ES-I3 (cell line): Measurements from ENCODE around the gene AP5B1.

ENCODE experiments used
- H3K36me3 ChIP-seq: 2 replicates; pipeline ENCODE4 v1.6.1; 2013; ENCODE audit warnings: mild to moderate bottlenecking, low read length, control low read depth, moderate library complexity; ENCODE audit not compliant: insufficient read depth
- H3K4me1 ChIP-seq: 2 replicates; pipeline ENCODE4 v1.6.1; 2013; ENCODE audit warnings: mild to moderate bottlenecking, control low read depth, low read length; ENCODE audit not compliant: insufficient read depth
- H3K9ac ChIP-seq: 2 replicates; pipeline ENCODE4 v1.6.1; 2013; ENCODE audit warnings: low read depth, mild to moderate bottlenecking, low read length, moderate library complexity
- H3K9me3 ChIP-seq: 2 replicates; pipeline ENCODE4 v1.6.1; 2013; ENCODE audit warnings: mild to moderate bottlenecking, low read length, moderate library complexity; ENCODE audit not compliant: control insufficient read depth, insufficient read depth

Gene AP5B1

GRCh38 chr11:65781962-65782815 lies 1.4 kb upstream of the AP5B1 start:
- Histone ChIP-seq H3K9me3 (no peaks in the 10 kb centered on the region), H3K4me1 (peaks cover 4% of the 10 kb centered on the region; the same call in 1 of the 2 replicates), H3K36me3 (no peaks in the 10 kb centered on the region; the same call in 1 of the 2 replicates), H3K9ac (peak overlapping the region; percentile 57; the same call in 1 of the 2 replicates)

GRCh38 chr11:65781152-65781961 lies 581 bp upstream of the AP5B1 start:
- Histone ChIP-seq H3K9me3 (no peaks in the 10 kb centered on the region), H3K9ac (peak overlapping the region; percentile 57), H3K4me1 (peaks cover 4% of the 10 kb centered on the region; the same call in 1 of the 2 replicates), H3K36me3 (no peaks in the 10 kb centered on the region; the same call in 1 of the 2 replicates)

DNA sequence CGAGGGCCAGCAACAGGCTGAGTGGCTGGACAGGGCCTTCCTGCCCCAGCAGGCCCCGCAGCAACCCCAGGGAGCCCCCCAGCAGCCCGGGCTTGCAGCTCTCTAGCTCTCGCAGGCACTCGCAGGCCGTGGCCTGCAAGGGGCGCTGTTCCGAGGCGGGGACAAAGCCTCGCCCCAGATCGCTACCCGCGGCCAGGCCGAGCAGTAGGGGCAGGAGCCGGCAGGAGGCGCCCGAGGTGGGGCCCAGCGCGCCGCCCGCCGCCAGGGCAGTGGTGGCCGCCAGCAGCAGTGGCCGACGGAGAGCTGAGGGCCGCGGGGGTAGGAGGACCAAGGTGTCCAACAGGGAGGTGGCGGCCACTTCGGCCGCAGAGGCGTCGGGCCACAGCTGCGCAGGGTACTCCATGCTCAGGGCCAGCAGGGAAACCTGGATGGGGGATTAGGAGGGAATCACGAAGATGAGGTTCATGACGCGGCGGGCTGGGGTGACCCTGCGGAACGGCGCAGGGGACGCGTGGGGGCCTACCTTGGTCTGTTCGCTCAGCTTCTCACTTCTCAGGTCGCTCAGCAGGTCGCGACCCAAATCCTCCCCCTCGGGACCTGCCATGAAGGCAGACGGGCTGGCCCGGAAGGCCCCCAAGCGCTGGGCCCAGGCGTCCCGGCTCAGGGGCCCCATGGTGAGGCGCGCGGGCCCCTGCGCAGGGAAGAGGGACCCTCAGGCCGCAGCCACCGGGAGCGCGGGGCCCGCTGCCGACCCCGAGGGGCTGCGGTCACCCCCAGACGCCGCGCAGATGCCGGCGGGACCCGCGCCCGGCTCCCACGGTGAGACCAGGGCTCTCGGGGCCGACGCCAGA lies 632 bp downstream of the AP5B1 start:
- peak overlapping the region; percentile 85 for H3K9ac ChIP-seq
- no peaks in the 10 kb centered on the region; the same call in 1 of the 2 replicates for H3K36me3 ChIP-seq
- H3K9me3 ChIP-seq = no peaks in the 10 kb centered on the region
- H3K4me1 ChIP-seq = peaks cover 4% of the 10 kb centered on the region; the same call in 1 of the 2 replicates

DNA sequence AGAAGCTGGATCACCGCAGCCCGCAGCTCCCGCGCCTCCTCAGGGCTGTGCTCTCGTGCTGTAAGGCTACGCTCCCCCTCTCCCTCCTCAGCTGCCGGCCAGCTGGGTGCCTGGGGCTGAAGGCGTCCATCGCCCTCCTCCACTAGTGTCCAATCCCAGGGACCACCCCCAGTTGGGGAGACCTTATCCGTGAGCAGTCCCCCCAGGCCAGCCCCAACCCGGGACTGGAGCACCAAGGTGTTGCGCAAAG lies 1.2 kb downstream of the AP5B1 start:
- no peaks in the 10 kb centered on the region; the same call in 1 of the 2 replicates for H3K36me3 ChIP-seq
- peak overlapping the region; percentile 85; the same call in 1 of the 2 replicates for H3K9ac ChIP-seq
- no peaks in the 10 kb centered on the region for H3K9me3 ChIP-seq
- H3K4me1 ChIP-seq = peaks cover 4% of the 10 kb centered on the region; the same call in 1 of the 2 replicates

DNA sequence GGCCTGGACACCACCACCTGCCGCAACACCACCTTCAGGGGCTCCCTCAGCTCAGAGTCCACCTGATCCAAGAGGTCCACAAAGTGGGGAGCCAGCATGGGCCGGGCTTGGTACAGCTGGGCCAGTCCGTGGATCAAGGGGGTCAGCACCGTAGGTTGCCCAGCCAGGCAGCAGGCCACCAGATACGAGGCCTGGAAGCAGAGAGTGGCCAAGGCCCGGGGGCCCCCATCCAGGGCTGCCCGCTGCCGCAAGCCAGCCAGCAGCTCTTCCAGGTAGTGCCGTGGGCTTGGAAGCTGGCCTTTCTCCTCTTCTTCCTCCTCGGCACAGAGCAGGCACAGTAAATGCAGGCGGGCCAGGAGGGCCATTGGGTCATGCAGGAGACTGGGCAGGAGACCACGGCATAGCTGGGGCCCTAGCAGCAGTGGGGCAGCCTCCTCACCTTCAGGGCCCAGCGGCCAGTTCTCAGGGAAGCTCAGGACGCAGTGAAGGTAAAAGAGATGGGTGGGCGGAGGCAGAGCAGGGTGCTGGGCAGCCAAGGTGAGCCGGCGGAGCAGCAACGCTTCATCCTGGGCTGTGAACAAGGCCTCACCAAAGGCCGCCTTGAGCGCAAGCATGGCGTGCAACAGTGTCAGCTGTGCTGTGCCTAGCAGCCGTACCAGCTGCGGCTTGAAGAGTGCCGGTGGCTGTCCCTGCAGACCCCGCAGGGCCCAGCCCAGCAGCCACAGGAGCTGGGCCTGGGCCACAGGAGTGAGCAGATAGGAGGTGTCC lies 1.7 kb downstream of the AP5B1 start:
- no peak overlapping the region for H3K9ac ChIP-seq
- no peaks in the 10 kb centered on the region; the same call in 1 of the 2 replicates for H3K36me3 ChIP-seq
- H3K4me1 ChIP-seq = peaks cover 1% of the 10 kb centered on the region; the same call in 1 of the 2 replicates
- no peaks in the 10 kb centered on the region for H3K9me3 ChIP-seq

DNA sequence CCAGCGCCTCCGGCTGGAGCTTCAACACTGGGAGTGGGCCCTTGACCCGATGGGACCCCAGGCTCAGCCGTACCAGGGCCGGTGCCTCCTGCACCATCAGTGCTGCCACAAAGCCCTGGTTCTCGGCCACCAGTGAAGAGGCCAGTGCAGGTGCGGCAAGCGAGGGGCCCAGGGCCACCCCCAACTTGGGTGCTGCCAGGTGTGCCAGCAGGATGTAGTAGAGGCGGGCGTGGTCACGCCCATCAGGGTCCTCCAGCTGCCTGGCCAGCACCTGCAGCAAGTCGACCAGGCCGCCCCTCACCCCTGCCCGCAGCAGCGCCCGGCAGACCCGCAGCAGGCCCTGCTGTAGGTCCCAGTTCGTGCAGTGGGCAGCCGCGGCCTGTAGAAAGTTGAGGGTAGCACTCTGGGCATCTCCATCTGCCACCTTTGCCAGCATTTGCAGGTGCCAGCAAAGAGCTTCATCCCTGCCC lies 2.3 kb downstream of the AP5B1 start:
- H3K4me1 ChIP-seq = no peaks in the 10 kb centered on the region

DNA sequence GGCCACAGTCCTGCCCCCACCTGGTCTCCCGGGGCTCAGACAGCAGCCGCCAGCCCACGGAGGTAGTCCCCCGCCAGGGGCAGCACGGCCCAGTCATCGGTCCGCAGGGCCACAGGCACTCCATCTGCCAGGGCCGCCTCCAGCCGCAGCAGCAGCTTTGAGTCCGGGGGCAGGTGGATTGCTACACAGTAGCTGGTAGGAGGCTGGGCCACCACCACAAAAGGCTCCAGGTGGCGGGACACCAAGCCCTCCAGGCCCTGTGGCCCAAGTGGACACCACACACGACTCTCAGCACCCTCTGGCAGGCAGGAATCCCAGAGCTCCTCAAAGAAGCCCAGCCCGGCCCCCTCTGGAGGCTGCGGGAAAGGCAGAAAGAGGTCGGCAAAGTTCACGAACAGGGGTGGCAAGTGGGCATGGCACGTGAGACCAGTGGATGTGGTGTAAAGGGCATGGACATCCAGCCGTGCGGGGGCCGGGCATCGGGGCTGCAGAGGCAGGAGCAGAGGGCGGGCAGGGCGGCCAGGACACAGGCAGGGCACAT lies 2.9 kb downstream of the AP5B1 start:
- Histone ChIP-seq H3K9me3 (no peaks in the 10 kb centered on the region), H3K4me1 (no peaks in the 10 kb centered on the region), H3K9ac (no peak overlapping the region), H3K36me3 (no peaks in the 10 kb centered on the region; the same call in 1 of the 2 replicates)

More for the DNA sequence above, 2.3 kb downstream of the AP5B1 start:
- no peaks in the 10 kb centered on the region; the same call in 1 of the 2 replicates for H3K36me3 ChIP-seq
- no peaks in the 10 kb centered on the region for H3K9me3 ChIP-seq
- no peak overlapping the region for H3K9ac ChIP-seq

DNA sequence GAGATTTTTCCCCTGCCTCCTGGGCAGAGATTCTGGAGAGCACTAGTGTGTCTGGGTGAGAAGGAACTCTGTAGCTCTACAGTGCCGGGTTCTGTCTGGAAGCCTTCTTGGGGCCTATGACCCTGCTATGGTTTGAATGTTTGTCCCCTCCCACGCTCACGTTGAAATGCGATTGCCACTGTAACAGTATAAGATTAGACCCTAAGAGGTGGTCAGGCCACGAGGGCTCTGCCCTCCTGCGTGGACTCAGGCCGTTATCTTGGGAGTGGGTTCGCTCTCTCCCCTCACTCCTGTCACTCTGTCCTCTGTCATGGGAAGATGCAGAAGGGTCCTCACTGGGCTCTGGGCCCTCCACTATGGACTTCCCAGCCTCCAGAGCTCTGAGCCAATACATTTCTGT lies 3.5 kb downstream of the AP5B1 start:
- no peaks in the 10 kb centered on the region for H3K9me3 ChIP-seq
- H3K4me1 ChIP-seq = no peaks in the 10 kb centered on the region
- no peak overlapping the region for H3K9ac ChIP-seq
- no peaks in the 10 kb centered on the region; the same call in 1 of the 2 replicates for H3K36me3 ChIP-seq

DNA sequence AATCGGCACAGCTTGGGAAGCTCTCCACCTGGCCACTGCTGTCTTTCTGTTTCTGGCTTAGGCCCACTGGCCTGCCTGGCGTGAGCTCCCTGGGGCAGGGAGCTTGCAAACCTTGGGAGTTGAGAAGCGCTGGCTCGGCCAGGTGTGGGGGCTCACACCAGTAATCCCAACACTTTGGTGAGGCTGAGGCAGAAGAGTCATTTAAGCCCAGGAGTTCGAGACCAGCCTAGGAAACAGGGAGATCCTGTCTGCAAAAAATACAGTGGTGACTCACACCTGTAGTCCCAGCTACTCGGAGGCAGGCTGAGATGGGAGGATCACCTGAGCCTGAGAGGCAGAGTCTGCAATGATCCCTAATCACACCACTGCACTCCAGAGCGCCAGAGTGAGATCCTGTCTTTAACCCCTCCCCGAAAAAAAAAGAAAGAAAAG lies 4.0 kb downstream of the AP5B1 start:
- no peak overlapping the region for H3K9ac ChIP-seq

DNA sequence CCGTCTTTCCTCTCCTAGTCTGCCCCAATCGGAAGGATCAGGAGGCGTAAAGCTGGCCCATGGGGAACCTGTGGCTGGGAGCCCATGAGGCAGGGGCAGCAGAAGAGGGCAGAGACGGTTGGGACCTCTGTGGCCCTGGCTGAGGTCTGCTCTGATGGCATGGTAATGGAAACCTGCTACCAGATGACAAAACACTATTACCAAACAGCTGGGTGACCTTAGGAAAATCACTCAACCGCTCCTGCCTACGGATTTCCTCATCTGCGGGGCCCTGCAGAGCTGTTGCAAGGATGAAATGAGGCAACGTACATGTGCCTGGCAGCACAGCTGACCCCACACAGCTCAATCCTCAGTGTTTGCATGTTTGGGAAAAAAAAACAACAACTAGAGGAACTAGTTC lies 4.6 kb downstream of the AP5B1 start:
- Histone ChIP-seq H3K4me1 (no peaks in the 10 kb centered on the region), H3K9me3 (no peaks in the 10 kb centered on the region), H3K9ac (no peak overlapping the region), H3K36me3 (no peaks in the 10 kb centered on the region; the same call in 1 of the 2 replicates)

More for the DNA sequence above, 4.0 kb downstream of the AP5B1 start:
- Histone ChIP-seq H3K9me3 (no peaks in the 10 kb centered on the region), H3K4me1 (no peaks in the 10 kb centered on the region), H3K36me3 (no peaks in the 10 kb centered on the region; the same call in 1 of the 2 replicates)

DNA sequence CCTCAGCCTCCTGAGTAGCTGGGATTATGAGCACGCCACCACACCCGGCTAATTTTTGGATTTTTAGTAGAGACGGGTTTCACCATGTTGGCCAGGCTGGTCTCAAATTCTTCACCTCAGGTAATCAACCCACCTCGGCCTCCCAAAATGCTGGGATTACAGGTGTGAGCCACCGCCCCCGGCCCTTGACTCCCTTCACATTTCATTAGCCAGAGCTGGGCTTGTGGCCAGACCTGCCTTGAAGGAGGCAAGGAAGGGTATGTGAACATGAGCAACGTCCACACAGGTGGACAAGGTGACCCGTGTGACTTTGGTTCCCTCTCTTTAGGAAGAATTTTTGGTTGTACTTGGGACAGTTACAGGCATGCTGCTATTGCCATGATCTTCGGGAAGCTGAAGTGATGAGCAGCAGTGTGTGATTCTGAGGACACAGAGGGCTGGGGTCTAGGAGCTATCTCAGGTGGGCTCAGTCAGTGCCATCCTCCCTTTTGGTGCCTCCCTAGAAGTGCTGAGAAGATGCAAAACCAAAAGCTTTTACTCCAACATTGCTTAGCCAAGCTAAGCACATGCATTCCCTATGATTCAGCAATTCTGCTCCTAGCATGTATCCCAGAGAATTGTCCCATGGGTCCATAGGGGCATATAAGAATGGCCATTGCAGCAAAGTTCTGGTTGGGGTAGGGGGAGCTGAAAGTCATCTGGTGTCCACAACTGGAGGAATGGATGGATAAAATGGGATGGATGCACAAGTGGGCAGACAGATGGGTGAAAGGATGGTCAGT lies 6.1 kb downstream of the AP5B1 start:
- H3K36me3 ChIP-seq = no peaks in the 10 kb centered on the region; the same call in 1 of the 2 replicates
- no peak overlapping the region for H3K9ac ChIP-seq
- no peaks in the 10 kb centered on the region for H3K9me3 ChIP-seq
- no peaks in the 10 kb centered on the region for H3K4me1 ChIP-seq

DNA sequence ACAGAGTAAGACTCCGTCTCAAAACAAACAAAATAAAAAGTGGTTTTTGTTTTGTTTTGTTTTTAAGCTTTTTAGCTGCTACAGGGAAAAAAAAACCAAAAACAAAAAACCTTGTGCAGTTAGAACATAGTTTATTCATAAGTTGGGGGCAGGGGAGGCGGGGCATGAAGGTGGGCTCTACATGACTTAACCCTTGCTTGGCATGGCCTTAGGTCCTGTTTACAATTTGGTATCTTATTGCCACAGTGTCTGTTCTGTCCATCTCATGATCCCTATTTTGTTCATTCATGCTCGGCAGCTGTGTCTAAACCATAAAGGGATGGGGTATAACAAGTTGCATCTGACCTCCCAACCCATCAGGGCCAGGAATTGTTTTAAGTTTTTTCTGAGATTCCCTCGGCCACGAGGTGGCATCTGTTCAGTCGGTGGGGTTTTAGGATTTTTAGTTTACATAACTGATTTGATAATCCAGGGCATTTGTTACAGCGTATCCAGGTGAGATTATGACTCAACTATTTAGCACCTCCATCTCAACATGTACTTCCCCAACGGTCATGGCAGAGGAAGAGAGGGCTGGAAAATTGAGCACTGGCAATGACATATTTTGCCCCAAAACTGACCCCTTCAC lies 6.9 kb downstream of the AP5B1 start:
- Histone ChIP-seq H3K4me1 (no peaks in the 10 kb centered on the region), H3K9ac (no peak overlapping the region), H3K9me3 (no peaks in the 10 kb centered on the region), H3K36me3 (no peaks in the 10 kb centered on the region; the same call in 1 of the 2 replicates)
